ENCODE measurements around the gene KIF21A.

KIF21A gene

GRCh38 chr12:39252628-39253027 is 190.3 kb downstream of the KIF21A start:
- no peak for DNase-seq

All from activated naive CD4-positive, alpha-beta T cell treated with anti-CD3 and anti-CD28 coated beads, Interleukin-2, amount 50 U/mL, for 16 hours (primary cell).